GM19351 (cell line): ENCODE measurements around the gene TBC1D10B.
A peak's percentile ranks its signal among the peaks of the same experiment; 100 is the strongest.
"Not testable (repeated sequence)": the region's sequence is repeated elsewhere in the genome, so short reads cannot be mapped to it uniquely, and the experiment has no call there.

Experiments used
- ATAC-seq: cut with Tn5 transposase; IDR thresholded peaks from one replicate; pipeline ENCODE4 v1.9.1; 2021; ENCODE audit warnings: mild to moderate bottlenecking, moderate library complexity; ENCODE audit not compliant: unreplicated experiment

Gene TBC1D10B

GRCh38 chr16:30337964-30338357, 32.3 kb downstream of the TBC1D10B start:
- not testable (repeated sequence) for ATAC-seq

- ATAC-seq: no peak
These were observed 34.5 kb downstream of the TBC1D10B start for GRCh38 chr16:30335598-30336474.

- ATAC-seq: peak; percentile 74
These were observed 35.2 kb downstream of the TBC1D10B start for GRCh38 chr16:30335028-30335597.

GRCh38 chr16:30334473-30334989, 35.8 kb downstream of the TBC1D10B start:
- ATAC-seq: peak; percentile 92

GRCh38 chr16:30324220-30324619, 46.1 kb downstream of the TBC1D10B start:
- ATAC-seq: not testable (repeated sequence)

- not testable (repeated sequence) for ATAC-seq
These were observed 51.6 kb downstream of the TBC1D10B start for GRCh38 chr16:30318647-30319046.

GRCh38 chr16:30310937-30311336, 59.4 kb downstream of the TBC1D10B start:
- ATAC-seq: not testable (repeated sequence)

GRCh38 chr16:30309255-30309654, 61.0 kb downstream of the TBC1D10B start:
- ATAC-seq: not testable (repeated sequence)
